Limb (tissue), 2 donors: ENCODE results near the gene PLD2.
A peak's percentile ranks its signal among the peaks of the same experiment; 100 is the strongest.
"Not testable (repeated sequence)": the region's sequence is repeated elsewhere in the genome, so short reads cannot be mapped to it uniquely, and the experiment has no call there.

Experiments used
- DNase-seq, 2 donors: peaks; one replicate each; pipeline ENCODE4 v3.0.0-alpha.2; 2016; ENCODE audit errors: extremely low spot score in 2 of 2

Gene PLD2

DNA sequence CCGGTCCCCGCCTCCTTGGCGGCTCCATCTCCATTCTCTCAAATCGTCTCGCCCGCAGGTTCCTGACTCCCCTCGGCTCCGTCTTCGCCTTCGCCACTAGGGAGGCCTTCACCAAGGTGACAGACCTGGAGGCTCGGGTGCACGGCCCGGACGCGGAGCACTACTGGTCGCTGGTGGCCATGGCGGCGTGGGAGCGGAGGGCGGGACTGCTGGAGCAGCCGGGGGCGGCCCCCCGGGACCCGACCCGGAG, 17.3 kb upstream of the PLD2 start:
- DNase-seq, result no peak

DNA sequence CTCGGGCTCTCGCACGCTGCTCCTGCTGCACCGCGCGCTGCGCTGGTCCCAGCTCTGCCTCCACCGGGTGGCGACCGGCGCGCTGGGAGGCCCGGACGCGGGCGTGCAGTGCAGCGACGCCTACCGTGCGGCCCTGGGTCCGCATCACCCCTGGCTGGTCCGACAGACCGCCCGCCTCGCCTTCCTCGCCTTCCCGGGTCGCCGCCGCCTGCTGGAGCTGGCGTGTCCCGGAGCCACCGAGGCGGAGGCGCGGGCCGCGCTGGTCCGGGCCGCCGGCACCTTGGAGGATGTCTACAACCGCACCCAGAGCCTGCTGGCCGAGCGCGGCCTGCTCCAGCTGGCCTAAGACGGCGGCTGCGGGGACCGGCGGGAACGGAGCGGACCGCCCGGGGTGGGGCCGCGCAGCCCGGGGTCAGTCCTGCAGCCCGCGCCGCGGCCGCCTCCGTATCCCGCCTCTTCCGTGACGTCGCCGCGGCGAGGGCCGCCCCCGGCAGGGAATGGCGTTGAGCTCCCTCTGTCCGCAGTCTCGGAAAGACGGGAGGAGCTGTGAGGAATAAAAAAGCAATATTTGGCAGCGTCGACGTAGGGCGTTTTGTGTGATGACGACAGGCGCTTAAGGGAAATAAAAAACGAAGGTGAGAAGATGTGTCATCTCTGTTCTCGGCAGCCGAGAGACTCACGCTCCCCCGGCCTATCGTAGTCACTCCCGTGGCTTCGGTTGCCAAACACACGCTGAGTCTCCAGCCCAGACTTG, 16.8 kb upstream of the PLD2 start:
- peak; percentile 88 to 89 for DNase-seq

DNA sequence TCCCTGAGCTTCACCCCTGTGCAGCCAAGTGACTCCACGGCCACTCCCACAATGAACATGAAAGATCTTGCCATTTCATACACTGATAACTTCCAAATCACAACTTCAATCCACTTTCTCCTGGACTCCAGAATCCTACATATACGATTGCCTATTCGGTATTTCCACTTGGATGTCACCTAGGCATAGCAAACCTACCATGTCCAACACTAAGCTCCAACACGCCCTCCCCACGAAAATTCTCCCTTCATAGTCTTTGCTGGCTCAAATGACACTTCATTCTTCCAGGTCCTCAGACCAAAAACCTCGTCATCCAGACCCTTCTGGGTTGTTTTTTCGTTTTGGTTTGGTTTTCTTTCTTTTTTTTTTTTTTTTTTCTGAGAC, 16.3 kb upstream of the PLD2 start:
- no peak for DNase-seq

DNA sequence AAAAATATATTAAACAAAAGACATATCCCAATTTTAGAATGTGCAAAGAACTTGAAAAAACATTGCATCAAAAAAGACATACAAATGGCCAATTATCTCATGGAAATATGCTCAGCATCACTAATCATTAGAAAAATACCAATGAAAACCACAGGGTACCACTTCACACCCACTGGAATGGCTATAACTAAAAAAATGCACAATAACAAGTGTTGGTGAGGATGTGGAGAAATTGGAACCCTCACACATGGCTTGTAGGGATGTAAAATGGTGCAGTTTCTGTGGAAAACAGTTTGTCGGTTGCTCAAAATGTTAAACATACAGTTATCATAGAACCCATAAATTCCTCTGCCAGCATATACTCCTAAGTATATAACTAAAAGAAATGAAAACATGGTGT, 11.8 kb upstream of the PLD2 start:
- DNase-seq, result no peak

DNA sequence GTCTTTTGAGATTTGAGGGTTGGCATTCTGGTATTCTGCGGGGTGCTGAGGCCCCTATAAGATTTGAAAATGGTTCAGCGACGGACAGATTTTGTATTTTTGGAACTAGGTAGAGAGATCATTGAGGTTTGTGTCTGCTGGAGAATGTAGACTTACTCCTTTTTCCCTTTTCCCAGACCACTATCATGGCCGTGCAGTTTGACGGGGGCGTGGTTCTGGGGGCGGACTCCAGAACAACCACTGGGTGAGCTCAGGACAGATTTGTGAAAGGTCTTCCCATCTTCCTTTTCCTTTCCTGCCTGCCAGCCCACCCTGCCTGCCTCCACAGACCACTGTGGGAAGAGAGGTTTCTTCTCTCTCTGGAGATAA, 10.4 kb upstream of the PLD2 start:
- DNase-seq, result peak in 1 of 2 donors; percentile 47

DNA sequence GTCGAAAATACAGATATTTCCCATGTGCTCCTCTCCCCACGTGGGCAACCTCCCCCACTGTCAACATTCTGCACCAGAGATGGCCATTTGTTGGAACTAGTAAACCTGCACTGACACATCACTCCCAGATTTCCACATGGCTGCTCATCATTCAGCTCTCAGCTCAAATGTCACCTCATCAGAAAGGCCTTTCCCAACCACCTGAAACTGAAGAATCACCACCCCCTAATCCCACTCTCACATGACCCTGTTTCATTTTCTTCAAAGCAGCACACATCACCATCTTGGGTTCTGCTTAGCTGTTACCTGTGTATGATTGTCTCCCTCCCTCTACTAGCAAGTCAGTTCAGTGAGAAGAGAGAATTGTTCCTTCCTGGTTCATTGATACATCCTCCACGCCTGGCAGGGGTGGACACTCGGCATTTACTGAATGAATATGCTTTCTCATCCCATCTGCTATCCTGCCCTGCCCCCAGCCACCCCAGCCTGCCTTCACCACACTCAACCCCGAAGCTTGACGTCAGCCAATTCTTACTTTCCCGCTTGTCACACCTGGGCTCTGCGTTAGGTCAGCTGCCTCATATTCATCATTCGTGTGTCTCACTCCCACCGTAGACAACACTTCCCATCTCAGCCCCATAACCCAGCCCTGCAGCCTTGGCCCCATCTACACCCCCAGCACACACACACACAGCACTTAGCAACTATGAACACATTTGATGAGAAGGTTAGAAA, 6.3 kb upstream of the PLD2 start:
- DNase-seq, result no peak

DNA sequence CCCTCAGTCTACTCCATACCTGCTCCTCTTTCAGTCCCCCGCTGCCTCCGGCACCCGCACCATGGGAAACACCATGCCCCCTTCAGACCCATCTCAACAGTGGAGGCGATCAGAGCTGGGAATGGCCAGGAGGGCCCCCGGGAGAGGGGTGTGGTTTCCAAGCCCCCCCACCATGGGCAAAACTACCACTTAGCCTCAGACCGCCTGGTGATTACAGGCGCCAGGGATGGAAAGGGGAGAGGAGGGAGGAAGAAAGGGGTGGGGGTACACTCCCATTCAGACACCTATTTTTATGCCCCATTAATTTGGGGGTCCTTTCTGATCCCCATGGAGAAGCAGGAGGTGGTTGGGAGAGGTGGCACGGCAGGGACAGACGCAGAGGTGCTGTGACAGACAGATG, 4.7 kb upstream of the PLD2 start, which contains the start of gene C17orf114:
Gene C17orf114 (minus strand): TSS at position 101 of the 400 bp plus-strand sequence.
- DNase-seq, result no peak

DNA sequence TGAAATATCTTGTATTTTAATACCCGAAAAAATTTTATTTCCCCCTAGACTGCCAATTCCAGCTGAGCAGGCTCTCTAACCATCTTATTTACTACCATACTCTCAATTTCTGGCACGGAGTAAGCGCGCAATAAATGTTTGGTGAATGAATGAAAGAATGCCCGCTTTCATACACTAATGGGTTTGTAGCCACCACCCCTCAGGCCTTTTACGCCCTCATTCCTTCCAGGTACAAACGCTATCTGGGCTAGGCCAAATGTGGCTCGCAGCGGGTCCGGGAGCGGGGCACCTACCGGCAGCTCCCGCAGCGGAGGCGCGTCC, 536 bp upstream of the PLD2 start:
- DNase-seq, result no peak

DNA sequence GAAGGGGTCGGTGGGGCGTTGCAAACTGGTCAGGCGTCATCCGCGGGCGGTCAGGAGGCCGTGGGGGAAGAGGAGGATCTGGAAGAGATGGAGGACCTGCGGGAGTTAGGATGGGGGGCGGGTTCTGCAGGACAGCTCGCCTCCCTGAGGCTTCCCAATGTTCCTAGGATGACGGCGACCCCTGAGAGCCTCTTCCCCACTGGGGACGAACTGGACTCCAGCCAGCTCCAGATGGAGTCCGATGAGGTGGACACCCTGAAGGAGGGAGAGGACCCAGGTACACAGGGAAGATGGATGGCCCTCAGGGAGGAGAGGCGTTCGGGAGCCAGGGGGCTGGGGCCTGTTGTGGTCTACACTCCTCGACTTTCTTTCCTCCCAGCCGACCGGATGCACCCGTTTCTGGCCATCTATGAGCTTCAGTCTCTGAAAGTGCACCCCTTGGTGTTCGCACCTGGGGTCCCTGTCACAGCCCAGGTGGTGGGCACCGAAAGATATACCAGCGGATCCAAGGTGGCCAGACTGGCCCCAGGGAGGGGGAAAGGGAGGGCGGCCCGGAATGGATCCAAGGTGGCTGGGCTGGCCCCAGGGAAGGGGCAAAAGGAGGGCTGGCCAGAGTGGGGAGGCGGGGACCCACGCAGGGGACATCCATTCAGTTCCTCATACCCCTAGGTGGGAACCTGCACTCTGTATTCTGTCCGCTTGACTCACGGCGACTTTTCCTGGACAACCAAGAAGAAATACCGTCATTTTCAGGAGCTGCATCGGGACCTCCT, 839 bp downstream of the PLD2 start:
- no peak for DNase-seq

DNA sequence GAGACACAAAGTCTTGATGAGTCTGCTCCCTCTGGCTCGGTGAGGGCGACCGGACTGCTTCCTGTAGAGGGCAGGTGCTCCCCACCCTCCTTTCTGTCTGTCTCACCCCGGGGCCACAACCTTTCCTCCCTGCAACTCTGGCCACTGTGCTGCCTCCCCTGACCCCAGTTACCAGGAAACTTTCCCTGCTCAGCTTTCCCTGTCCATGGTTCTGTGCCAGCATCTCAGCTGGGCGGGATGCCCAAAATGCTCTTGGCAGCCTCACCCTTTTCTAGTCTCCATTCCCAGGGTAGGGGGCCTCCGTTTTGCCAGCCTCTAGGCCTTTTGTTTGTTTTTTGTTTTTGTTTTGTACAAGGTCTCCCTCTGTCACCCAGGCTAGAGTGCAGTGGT, 1.4 kb downstream of the PLD2 start:
- peak in 1 of 2 donors; percentile 50 for DNase-seq

DNA sequence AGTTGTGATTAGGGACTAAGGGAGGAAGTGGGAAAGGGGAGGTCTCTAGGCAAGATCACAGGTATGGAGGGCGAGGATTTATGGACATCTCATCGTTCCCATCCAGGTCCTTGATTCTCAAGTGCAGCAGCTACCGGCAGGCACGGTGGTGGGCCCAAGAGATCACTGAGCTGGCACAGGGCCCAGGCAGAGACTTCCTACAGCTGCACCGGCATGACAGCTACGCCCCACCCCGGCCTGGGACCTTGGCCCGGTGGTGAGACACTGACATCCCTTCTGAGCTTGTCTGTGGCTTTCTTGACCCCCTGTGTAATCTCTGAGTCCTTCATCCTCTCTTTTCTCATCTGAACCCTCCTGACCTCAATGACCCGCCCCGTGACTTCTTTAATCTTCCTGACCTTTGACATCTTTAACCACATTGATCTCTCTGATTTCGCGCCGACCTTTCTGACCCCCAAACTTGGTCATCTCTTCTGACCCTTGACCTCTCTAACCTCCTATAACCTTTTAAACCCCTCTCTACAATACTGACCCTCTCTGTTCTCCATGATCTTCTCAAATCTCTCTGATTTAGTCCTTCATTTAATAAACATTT, 3.8 kb downstream of the PLD2 start:
- DNase-seq, result no peak

DNA sequence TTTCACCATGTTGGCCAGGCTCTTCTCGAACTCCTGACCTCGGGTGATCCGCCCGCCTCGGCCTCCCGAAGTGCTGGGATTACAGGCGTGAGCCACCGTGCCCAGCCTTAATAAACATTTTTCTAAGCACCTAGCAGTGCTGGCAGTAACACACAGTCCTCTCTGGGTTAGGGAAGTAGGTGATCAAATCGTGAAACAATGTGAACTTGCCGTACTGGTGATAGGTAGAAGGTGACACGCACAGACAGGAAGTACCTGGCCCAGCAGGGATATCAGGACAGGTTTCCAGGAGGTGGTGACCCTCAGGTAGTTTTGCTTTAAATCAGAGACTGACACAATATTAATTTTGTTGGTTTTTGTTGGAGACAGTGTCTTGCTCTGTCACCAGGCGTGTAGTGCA, 4.5 kb downstream of the PLD2 start:
- DNase-seq, result no peak

DNA sequence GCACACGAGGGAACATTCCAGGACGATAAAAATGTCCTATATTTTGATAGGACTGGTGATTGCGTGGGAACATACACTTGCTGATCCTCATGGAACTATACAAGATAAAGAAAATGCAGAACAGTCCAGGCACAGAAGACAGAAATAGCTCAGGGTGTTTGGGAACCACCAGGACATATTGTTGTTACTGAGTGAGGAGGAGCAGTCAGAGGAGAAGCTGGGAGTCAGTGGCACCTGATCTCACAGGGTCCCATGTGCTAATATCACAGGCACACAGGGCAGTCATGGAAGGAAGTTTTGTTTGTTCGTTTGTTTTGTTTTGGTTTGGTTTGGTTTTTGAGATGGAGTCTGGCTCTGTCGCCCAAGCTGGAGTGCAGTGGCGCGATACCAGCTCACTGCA, 5.7 kb downstream of the PLD2 start:
- no peak for DNase-seq

DNA sequence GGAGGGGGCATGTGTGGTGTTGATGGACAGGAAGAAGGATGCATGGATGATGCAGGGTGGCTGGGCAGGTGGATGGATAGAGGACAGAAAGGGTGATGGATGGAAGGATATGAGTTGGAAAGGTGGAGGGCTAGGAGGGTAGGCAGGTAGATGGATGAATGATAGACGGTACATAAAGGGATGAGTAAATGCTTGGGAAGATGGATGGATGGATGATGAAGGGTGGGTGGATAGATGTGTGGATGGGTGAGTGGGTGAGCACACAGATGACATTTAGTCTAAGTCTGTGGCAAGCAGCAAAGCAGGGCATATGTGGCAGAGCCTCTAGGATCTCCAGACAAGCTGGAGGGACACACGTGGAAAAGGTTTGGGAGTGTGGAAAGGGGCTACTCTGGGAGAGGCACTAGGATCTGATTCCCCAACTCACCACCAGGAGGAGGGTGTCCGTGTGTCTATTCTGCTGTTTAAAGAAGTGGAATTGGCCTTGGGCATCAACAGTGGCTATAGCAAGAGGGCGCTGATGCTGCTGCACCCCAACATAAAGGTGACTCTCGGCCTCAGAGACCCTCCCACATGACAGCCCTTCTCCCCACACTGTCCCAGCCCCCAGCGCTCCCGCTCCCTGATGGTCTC, 8.2 kb downstream of the PLD2 start:
- no peak for DNase-seq

DNA sequence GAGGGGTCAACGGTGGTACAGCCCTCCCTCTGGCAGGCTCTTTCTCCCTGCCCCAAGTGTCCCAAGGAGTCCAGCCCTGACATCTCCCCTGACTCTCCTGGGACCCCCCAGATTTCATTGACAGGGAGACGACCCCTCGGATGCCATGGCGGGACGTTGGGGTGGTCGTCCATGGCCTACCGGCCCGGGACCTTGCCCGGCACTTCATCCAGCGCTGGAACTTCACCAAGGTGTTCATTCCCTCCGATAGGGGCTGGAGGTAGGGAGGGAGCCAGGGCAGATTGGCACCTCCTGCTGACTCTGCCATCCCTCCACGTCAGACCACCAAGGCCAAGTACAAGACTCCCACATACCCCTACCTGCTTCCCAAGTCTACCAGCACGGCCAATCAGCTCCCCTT, 9.9 kb downstream of the PLD2 start:
- no peak for DNase-seq

DNA sequence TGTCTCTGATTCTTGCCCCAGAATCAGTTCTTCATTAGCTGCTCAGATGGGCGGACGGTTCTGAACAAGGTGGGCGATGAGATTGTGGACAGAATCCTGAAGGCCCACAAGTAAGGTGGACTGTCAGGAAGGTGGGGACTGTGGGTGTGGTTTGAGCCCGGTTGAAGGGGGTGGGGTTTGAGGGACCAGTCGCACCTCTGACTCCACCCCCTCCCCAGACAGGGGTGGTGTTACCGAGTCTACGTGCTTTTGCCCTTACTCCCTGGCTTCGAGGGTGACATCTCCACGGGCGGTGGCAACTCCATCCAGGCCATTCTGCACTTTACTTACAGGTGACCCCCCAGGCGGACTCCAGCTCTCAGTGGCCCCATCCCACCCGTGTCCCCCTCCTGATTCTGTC, 11.3 kb downstream of the PLD2 start:
- no peak for DNase-seq

DNA sequence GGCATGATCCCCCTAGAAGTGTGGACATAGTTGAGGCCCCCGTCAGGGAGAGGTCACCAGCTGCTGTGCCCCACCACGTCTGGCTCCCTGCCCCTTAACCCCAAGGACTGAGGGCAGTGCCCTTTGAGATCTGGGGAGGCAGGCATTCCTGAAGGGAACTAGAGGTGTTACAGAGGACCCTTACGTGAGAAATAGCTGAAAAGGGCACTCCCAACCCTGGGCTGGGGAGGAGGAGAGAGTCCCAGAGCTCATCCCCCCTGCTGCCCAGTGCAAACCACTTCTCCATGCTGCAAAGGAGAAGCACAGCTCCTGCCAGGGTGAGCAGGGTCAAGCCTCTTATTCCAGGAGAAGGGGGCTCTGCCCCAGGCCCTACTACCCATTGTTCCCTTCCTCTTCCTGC, 15.9 kb downstream of the PLD2 start:
- no peak for DNase-seq

DNA sequence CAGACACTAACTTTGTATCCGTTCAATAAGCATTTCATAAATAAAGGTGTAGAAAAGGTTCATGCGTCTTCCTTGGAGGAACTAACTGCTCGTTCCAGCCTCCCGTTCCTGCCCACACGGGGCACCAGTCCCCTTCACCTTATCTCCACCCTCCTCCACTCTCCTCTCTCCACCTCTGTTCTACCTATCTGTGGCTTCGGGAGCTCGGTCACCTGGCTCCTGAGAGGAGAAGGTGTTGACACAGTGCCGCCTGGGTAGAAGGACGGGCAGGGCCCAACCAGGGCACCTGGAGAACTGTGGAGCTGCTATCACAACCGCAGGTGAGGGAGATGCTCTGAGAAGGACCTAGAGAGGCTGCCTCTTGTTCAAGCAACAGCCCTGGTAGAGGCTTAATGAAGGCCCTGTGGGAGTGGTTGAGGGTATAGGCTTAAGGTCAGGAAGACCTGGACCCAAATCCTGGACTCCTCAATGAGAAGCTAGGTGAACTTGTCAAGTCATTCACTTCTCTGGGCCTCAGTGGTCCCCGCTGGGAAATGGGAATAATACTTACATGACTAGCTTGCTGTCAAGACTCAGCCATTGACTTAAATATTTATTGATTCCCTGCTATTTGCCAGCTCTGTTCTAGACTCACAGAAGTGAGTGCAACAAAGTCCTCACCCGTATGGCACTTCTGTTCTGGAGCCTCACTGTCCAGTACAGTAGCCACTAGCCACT, 16.6 kb downstream of the PLD2 start:
- DNase-seq, result no peak

DNA sequence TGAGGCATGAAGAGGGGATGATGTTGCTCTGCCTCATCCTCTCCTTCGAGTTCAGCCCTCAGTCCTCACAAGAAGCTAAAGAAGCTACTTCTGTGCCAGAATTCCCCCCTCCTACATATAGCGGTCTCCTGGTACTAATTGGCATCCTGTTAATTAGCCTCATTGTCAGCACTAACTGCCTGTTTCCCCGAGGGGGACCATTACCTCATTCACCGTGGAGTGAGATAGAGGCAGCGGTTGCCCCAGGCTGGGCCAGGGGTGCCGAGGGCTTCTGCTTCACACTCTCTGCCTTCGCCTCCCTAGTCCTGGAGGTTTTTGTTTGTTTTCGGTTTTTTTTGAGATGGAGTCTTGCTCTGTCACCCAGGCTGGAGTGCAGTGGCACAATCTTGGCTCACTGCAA, 20.4 kb downstream of the PLD2 start:
- no peak for DNase-seq

DNA sequence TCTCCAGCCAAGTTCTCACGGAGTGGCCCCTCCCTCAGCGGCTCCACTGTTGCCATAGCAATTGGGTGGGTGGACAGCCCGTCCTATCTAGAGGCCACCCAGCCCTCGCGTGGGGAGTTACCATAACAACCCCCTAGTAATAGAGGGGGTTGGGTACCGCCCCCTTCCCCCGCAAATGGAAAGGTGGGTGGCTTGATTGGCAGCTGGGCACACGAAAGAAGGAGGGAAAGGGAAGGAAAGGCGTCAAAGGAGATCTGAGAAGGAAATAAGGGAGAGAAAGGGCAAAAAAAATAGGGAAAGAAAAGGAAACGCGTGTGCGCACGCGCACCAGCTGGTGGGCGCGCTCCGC, 25.9 kb downstream of the PLD2 start:
- DNase-seq, result not testable (repeated sequence)

DNA sequence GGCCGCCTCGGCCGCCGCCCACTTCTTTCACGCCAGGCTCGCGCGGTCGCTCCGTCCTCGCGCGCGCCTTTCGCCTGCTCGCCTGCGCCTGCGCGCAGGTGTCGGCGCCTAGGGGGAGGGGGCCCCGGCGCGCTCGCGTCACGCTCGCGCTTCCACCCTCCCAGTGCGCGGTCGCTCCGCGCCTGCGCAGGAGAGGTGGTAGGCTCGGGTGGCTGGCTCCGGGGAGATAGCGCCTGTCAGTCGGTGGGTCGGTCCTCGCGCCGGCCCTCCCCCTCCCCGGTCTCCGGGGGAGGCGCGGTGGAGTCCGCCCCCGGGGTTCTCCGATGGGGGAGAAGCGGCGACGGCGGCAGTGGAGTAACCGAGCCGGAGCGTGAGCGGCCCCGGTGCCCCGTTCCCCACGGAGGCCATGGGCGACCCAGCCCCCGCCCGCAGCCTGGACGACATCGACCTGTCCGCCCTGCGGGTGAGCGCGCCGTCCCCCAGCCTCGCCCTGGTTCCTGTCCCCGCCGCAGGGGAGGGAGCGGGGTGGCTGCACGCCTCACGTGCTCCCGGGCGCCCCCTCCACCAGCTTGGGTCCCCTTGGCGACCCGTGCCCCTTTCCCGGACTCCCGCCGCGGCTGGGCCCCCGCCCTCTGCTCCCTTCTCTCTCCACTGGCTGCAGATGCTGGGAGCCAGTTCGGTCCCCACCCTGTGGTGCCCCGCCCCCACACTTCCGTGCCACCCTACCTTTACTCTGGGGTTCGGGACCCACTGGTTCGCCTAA, 26.4 kb downstream of the PLD2 start, which contains the start of gene MINK1:
Gene MINK1 (plus strand): TSS at position 163 of the 763 bp plus-strand sequence. CDS start 244 bp downstream, at position 407.
- DNase-seq, result peak; percentile 94 to 95
